Measurements from ENCODE around the gene ATG5.

The ATG5 gene

GRCh38 chr6:106227612-106228507 is 97.7 kb downstream of the ATG5 start:
- H3K27ac Mint-ChIP-seq = peak overlapping the region; percentile 87

GRCh38 chr6:106226676-106227075 is 98.9 kb downstream of the ATG5 start:
- H3K9me3 Mint-ChIP-seq (ENCODE audit: low read depth) = no peaks in the 10 kb centered on the region
- no peaks in the 10 kb centered on the region for H3K36me3 Mint-ChIP-seq
- no peak overlapping the region for H3K4me3 Mint-ChIP-seq
- peak overlapping the region; percentile 87 for H3K27ac Mint-ChIP-seq
- no peaks in the 10 kb centered on the region for H3K27me3 Mint-ChIP-seq
- H3K4me1 Mint-ChIP-seq (ENCODE audit: low read depth) = peaks cover 14% of the 10 kb centered on the region

More at GRCh38 chr6:106227612-106228507, 97.7 kb downstream of the ATG5 start:
- H3K4me3 Mint-ChIP-seq = no peak overlapping the region
- no peaks in the 10 kb centered on the region for H3K27me3 Mint-ChIP-seq
- H3K36me3 Mint-ChIP-seq = no peaks in the 10 kb centered on the region
- H3K9me3 Mint-ChIP-seq (ENCODE audit: low read depth) = no peaks in the 10 kb centered on the region
- peaks cover 14% of the 10 kb centered on the region for H3K4me1 Mint-ChIP-seq (ENCODE audit: low read depth)

- H3K27me3 Mint-ChIP-seq = no peaks in the 10 kb centered on the region
- peaks cover 14% of the 10 kb centered on the region for H3K4me1 Mint-ChIP-seq (ENCODE audit: low read depth)
- H3K27ac Mint-ChIP-seq = peak overlapping the region; percentile 30
- H3K4me3 Mint-ChIP-seq = no peak overlapping the region
- no peaks in the 10 kb centered on the region for H3K9me3 Mint-ChIP-seq (ENCODE audit: low read depth)
- no peaks in the 10 kb centered on the region for H3K36me3 Mint-ChIP-seq
Observed at GRCh38 chr6:106225581-106225980, 100.0 kb downstream of the ATG5 start.

- Mint-ChIP-seq H3K36me3 (no peaks in the 10 kb centered on the region), H3K9me3 (ENCODE audit: low read depth) (no peaks in the 10 kb centered on the region), H3K27ac (no peak overlapping the region), H3K4me3 (no peak overlapping the region), H3K4me1 (ENCODE audit: low read depth) (peaks cover 14% of the 10 kb centered on the region), H3K27me3 (no peaks in the 10 kb centered on the region)
Observed at GRCh38 chr6:106223300-106223930, 102.1 kb downstream of the ATG5 start.

GRCh38 chr6:106220485-106220884 is 105.1 kb downstream of the ATG5 start:
- no peaks in the 10 kb centered on the region for H3K27me3 Mint-ChIP-seq
- H3K4me3 Mint-ChIP-seq = no peak overlapping the region
- no peaks in the 10 kb centered on the region for H3K9me3 Mint-ChIP-seq (ENCODE audit: low read depth)
- no peak overlapping the region for H3K27ac Mint-ChIP-seq
- H3K36me3 Mint-ChIP-seq = peaks cover 4% of the 10 kb centered on the region
- H3K4me1 Mint-ChIP-seq (ENCODE audit: low read depth) = peaks cover 10% of the 10 kb centered on the region

GRCh38 chr6:106216527-106216926 is 109.0 kb downstream of the ATG5 start:
- Mint-ChIP-seq H3K4me1 (ENCODE audit: low read depth) (peaks cover 15% of the 10 kb centered on the region), H3K27me3 (no peaks in the 10 kb centered on the region), H3K4me3 (no peak overlapping the region), H3K9me3 (ENCODE audit: low read depth) (no peaks in the 10 kb centered on the region), H3K27ac (no peak overlapping the region), H3K36me3 (peaks cover 4% of the 10 kb centered on the region)

GRCh38 chr6:106215608-106216007 is 110.0 kb downstream of the ATG5 start:
- Mint-ChIP-seq H3K36me3 (peaks cover 8% of the 10 kb centered on the region), H3K27ac (no peak overlapping the region), H3K9me3 (ENCODE audit: low read depth) (no peaks in the 10 kb centered on the region), H3K4me1 (ENCODE audit: low read depth) (peaks cover 15% of the 10 kb centered on the region), H3K4me3 (no peak overlapping the region), H3K27me3 (no peaks in the 10 kb centered on the region)

- Mint-ChIP-seq H3K9me3 (ENCODE audit: low read depth) (no peaks in the 10 kb centered on the region), H3K36me3 (peaks cover 11% of the 10 kb centered on the region), H3K27ac (no peak overlapping the region), H3K4me3 (no peak overlapping the region), H3K4me1 (ENCODE audit: low read depth) (peaks cover 15% of the 10 kb centered on the region), H3K27me3 (no peaks in the 10 kb centered on the region)
Observed at GRCh38 chr6:106214531-106214930, 111.0 kb downstream of the ATG5 start.

GRCh38 chr6:106213660-106214289 is 111.8 kb downstream of the ATG5 start:
- Mint-ChIP-seq H3K4me1 (ENCODE audit: low read depth) (peaks cover 15% of the 10 kb centered on the region), H3K4me3 (no peak overlapping the region), H3K27me3 (no peaks in the 10 kb centered on the region), H3K27ac (no peak overlapping the region), H3K9me3 (ENCODE audit: low read depth) (no peaks in the 10 kb centered on the region), H3K36me3 (peaks cover 14% of the 10 kb centered on the region)

- no peaks in the 10 kb centered on the region for H3K27me3 Mint-ChIP-seq
- peaks cover 12% of the 10 kb centered on the region for H3K4me1 Mint-ChIP-seq (ENCODE audit: low read depth)
- H3K9me3 Mint-ChIP-seq (ENCODE audit: low read depth) = no peaks in the 10 kb centered on the region
- peaks cover 14% of the 10 kb centered on the region for H3K36me3 Mint-ChIP-seq
- no peak overlapping the region for H3K4me3 Mint-ChIP-seq
- no peak overlapping the region for H3K27ac Mint-ChIP-seq
Observed at GRCh38 chr6:106212576-106212975, 113.0 kb downstream of the ATG5 start.

- Mint-ChIP-seq H3K4me1 (ENCODE audit: low read depth) (peaks cover 9% of the 10 kb centered on the region), H3K9me3 (ENCODE audit: low read depth) (no peaks in the 10 kb centered on the region), H3K36me3 (peaks cover 17% of the 10 kb centered on the region), H3K27me3 (no peaks in the 10 kb centered on the region), H3K4me3 (no peak overlapping the region), H3K27ac (no peak overlapping the region)
Observed at GRCh38 chr6:106206905-106207304, 118.7 kb downstream of the ATG5 start.

- no peaks in the 10 kb centered on the region for H3K9me3 Mint-ChIP-seq (ENCODE audit: low read depth)
- H3K27ac Mint-ChIP-seq = peak overlapping the region; percentile 41
- H3K27me3 Mint-ChIP-seq = no peaks in the 10 kb centered on the region
- H3K4me3 Mint-ChIP-seq = no peak overlapping the region
- peaks cover 12% of the 10 kb centered on the region for H3K36me3 Mint-ChIP-seq
- peaks cover 10% of the 10 kb centered on the region for H3K4me1 Mint-ChIP-seq (ENCODE audit: low read depth)
Observed at GRCh38 chr6:106204961-106205360, 120.6 kb downstream of the ATG5 start.

- Mint-ChIP-seq H3K27me3 (no peaks in the 10 kb centered on the region), H3K27ac (no peak overlapping the region), H3K4me3 (no peak overlapping the region), H3K4me1 (ENCODE audit: low read depth) (peaks cover 36% of the 10 kb centered on the region), H3K9me3 (ENCODE audit: low read depth) (no peaks in the 10 kb centered on the region), H3K36me3 (peaks cover 16% of the 10 kb centered on the region)
Observed at GRCh38 chr6:106199998-106200397, 125.6 kb downstream of the ATG5 start.

- peaks cover 37% of the 10 kb centered on the region for H3K4me1 Mint-ChIP-seq (ENCODE audit: low read depth)
Observed at GRCh38 chr6:106199331-106199730, 126.2 kb downstream of the ATG5 start.

GRCh38 chr6:106197441-106197840 is 128.1 kb downstream of the ATG5 start:
- Mint-ChIP-seq H3K9me3 (ENCODE audit: low read depth) (no peaks in the 10 kb centered on the region), H3K27ac (peak overlapping the region; percentile 22), H3K4me1 (ENCODE audit: low read depth) (peaks cover 44% of the 10 kb centered on the region), H3K36me3 (peaks cover 16% of the 10 kb centered on the region), H3K27me3 (no peaks in the 10 kb centered on the region), H3K4me3 (no peak overlapping the region)

More at GRCh38 chr6:106199331-106199730, 126.2 kb downstream of the ATG5 start:
- H3K9me3 Mint-ChIP-seq (ENCODE audit: low read depth) = no peaks in the 10 kb centered on the region
- no peak overlapping the region for H3K27ac Mint-ChIP-seq
- H3K4me3 Mint-ChIP-seq = no peak overlapping the region
- peaks cover 12% of the 10 kb centered on the region for H3K36me3 Mint-ChIP-seq
- no peaks in the 10 kb centered on the region for H3K27me3 Mint-ChIP-seq

Data from activated naive CD8-positive, alpha-beta T cell (primary cell).